Tibial nerve (tissue), 4 donors: ENCODE results near the gene FAM114A2.

Experiments
- CTCF ChIP-seq, 5 experiments: fragments of 200-600 bp in 3 of 5; fragments of 450-650 bp in 2 of 5; sonication (generic) in 3 of 5; IDR thresholded peaks; one replicate each; pipeline ENCODE4 v1.5.1; 2016 to 2019; ENCODE audit warnings: antibody characterized with exemption in 5 of 5, mild to moderate bottlenecking in 3 of 5, moderate library complexity in 2 of 5
- EP300 ChIP-seq, 2 donors: sonication (generic); formaldehyde crosslinking; IDR thresholded peaks; one replicate each; pipeline ENCODE4 v1.6.1; 2017; ENCODE audit warnings: antibody characterized with exemption in 2 of 2, mild to moderate bottlenecking in 1 of 2
- POLR2A ChIP-seq, 2 donors: fragments of 450-650 bp; IDR thresholded peaks; one replicate each; pipeline ENCODE4 v1.6.1; 2017; ENCODE audit warnings: antibody characterized with exemption in 2 of 2, mild to moderate bottlenecking in 2 of 2, moderate library complexity in 2 of 2

- TF ChIP-seq POLR2A (IDR thresholded peaks at IDR 0.05) (no peak), CTCF (IDR thresholded peaks at IDR 0.05) (no peak), EP300 (IDR thresholded peaks at IDR 0.05) (no peak)
These were observed 14.8 kb upstream of the FAM114A2 start for GRCh38 chr5:154053468-154053867.
